Measurements from ENCODE around the gene UGT1A1. TPM values are rescaled to one million over a fixed set of nuclear protein-coding genes. Genes with fewer than 3 reads are reported as not detected.

The UGT1A1 gene
- total and polyA plus RNA-seq, 9 of the 15 experiments (the other 6 are each of a cell fraction or from before 2014, with no cell fraction given) = not detected

DNA sequence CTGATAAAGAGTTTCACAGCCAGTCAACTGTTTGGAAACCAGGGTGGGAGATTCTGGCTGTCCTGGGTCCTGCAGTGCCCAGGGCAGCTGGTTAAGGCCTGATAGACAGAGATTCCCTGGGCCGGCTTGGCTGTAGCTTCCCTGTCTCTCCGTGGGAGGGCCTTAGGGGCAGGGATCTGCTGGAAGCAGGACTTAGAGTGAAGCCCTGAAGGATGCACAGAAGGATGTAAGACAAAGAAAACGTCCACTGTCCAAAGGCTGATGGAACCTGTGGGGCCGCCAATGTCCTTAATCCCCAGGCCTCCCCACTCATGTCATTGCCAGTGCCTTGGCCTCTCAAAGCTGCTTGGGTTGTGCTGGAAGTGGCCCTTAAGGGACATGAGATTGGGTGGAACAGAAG lies 51.0 kb downstream of the UGT1A1 start:
- 0% methylated on average over 3 of the region's 4 CpGs for WGBS (ENCODE audit: insufficient coverage, low coverage, missing lambda C conversion rate)
- no peak overlapping the region for H3K9ac ChIP-seq (ENCODE audit: insufficient read depth in 1 of 2, low read depth in 2 of 2, low read length in 2 of 2)
- ChIA-PET CTCF (ENCODE audit: low intra/inter-chr PET ratio) (no interaction called here), POLR2A (interaction anchor here (0.6 to 0.9 kb wide), 3 partner anchors 21 to 383 kb away, joined by 3 to 4 read pairs (median 4); no protein-coding TSS in a partner anchor)
- H2AFZ ChIP-seq (ENCODE audit: low read depth, low read length) = no peak overlapping the region
- no peaks in the 10 kb centered on the region for H3K36me3 ChIP-seq (ENCODE audit: control insufficient read depth, insufficient read depth, low read length)
- H3K27ac ChIP-seq (ENCODE audit: extremely low read depth, low read depth, low read length) = no peak overlapping the region
- DNase-seq (ENCODE audit: extremely low read depth in 1 of 4, low spot score in 3 of 4) = no peak
- H4K20me1 ChIP-seq (replicated peaks; ENCODE audit: control insufficient read depth, insufficient read depth, low read length) = no peaks in the 10 kb centered on the region
- peaks cover 2 to 26% of the 10 kb centered on the region in 2 experiments; a peak in 3 of 5 replicates for H3K27me3 ChIP-seq (ENCODE audit: control insufficient read depth in 2 of 2, insufficient read depth in 2 of 2, low read length in 2 of 2)
- H3K4me3 ChIP-seq = no peak overlapping the region
- no peaks in the 10 kb centered on the region for H3K9me1 ChIP-seq (ENCODE audit: control insufficient read depth, insufficient read depth, low read length)
- intact Hi-C loops (cut with micrococcal nuclease) = no loop called here
- in situ Hi-C loops (cut with MboI) = no loop called here
- no peaks in the 10 kb centered on the region for H3K79me2 ChIP-seq (ENCODE audit: control insufficient read depth, insufficient read depth, low read length)
- TF ChIP-seq ZNF445 (CRISPR knock-in tag; IDR thresholded peaks at IDR 0.05; ENCODE audit: low read depth) (no peak), MEIS2 (IDR thresholded peaks at IDR 0.05; ENCODE audit: partially characterized antibody) (no peak), SMARCA4 (IDR thresholded peaks at IDR 0.05) (no peak), PHB (CRISPR knock-in tag; IDR thresholded peaks at IDR 0.05) (no peak), PCBP2 (IDR thresholded peaks at IDR 0.05; ENCODE audit: low read depth, low read length, poor library complexity, severe bottlenecking) (no peak), PKNOX1 (IDR thresholded peaks at IDR 0.05) (no peak), KLF16 (IDR thresholded peaks at IDR 0.05) (no peak), NKRF (IDR thresholded peaks at IDR 0.05; ENCODE audit: borderline replicate concordance) (no peak), EP400 (IDR thresholded peaks at IDR 0.05) (no peak), RAD51 (IDR thresholded peaks at IDR 0.05; ENCODE audit: borderline replicate concordance, low read depth) (no peak), ZNF124 (CRISPR knock-in tag; IDR thresholded peaks at IDR 0.05) (no peak)
- FAIRE-seq = no peak
- no peak overlapping the region for H3K4me2 ChIP-seq (ENCODE audit: insufficient read depth, low read length)
- no peak for ATAC-seq
- no peaks in the 10 kb centered on the region for H3K4me1 ChIP-seq (replicated peaks in 1 of 2; ENCODE audit: control insufficient read depth in 2 of 2, insufficient read depth in 2 of 2, low read length in 2 of 2)
- no TSS peak for BruUV-seq (replicated peaks)
- no peaks in the 10 kb centered on the region for H3K9me3 ChIP-seq (replicated peaks; ENCODE audit: control insufficient read depth, insufficient read depth, low read depth, low read length)
